SK-N-SH treated with all-trans-retinoic acid at 6 μM for 48 hours (cell line): Measurements from ENCODE around the gene HM13.
A peak's percentile ranks its signal among the peaks of the same experiment; 100 is the strongest.
"Not testable (repeated sequence)": the region's sequence is repeated elsewhere in the genome, so short reads cannot be mapped to it uniquely, and the experiment has no call there.

Experiments
- ATAC-seq: fragments of 200-7000 bp; cut with Tn5 transposase; 3 replicates; pipeline ENCODE4 v1.9.1; 2020; ENCODE audit warnings: mild to moderate bottlenecking, moderate library complexity
- ARNTL ChIP-seq: fragments of 450-650 bp; formaldehyde crosslinking; IDR thresholded peaks from 2 replicates; pipeline ENCODE4 v1.5.0; 2020; ENCODE audit warnings: low read depth, mild to moderate bottlenecking, moderate library complexity, borderline replicate concordance
- BACH2 ChIP-seq: fragments of 250-450 bp; sonication (Bioruptor Pico); IDR thresholded peaks from 2 replicates; pipeline ENCODE4 v1.9.0; 2021; ENCODE audit warnings: mild to moderate bottlenecking, borderline replicate concordance
- CSDC2 ChIP-seq: fragments of 250-450 bp; sonication (Bioruptor Pico); IDR thresholded peaks from 2 replicates; pipeline ENCODE4 v1.5.0; 2020; ENCODE audit warnings: mild to moderate bottlenecking, moderate library complexity
- ESRRG ChIP-seq: fragments of 250-450 bp; sonication (Bioruptor Pico); IDR thresholded peaks from 2 replicates; pipeline ENCODE4 v1.6.1; 2021; ENCODE audit warnings: mild to moderate bottlenecking
- GLIS3 ChIP-seq: fragments of 250-450 bp; sonication (Bioruptor Pico); IDR thresholded peaks from 2 replicates; pipeline ENCODE4 v1.5.0; 2020; ENCODE audit warnings: mild to moderate bottlenecking, moderate library complexity
- ISL1 ChIP-seq: fragments of 250-450 bp; sonication (Bioruptor Pico); IDR thresholded peaks from 2 replicates; pipeline ENCODE4 v2.1.2; 2022; ENCODE audit warnings: mild to moderate bottlenecking, moderate library complexity
- OSR1 ChIP-seq: fragments of 250-450 bp; sonication (Bioruptor Pico); IDR thresholded peaks from 2 replicates; pipeline ENCODE4 v1.8.0; 2022; ENCODE audit warnings: moderate library complexity, mild to moderate bottlenecking, inconsistent platforms
- PPARA ChIP-seq: fragments of 250-450 bp; sonication (Bioruptor Pico); IDR thresholded peaks from 2 replicates; pipeline ENCODE4 v1.5.0; 2020; ENCODE audit warnings: mild to moderate bottlenecking, borderline replicate concordance
- RARB ChIP-seq: fragments of 250-450 bp; sonication (Bioruptor Pico); IDR thresholded peaks from 2 replicates; pipeline ENCODE4 v1.8.0; 2021; ENCODE audit warnings: mild to moderate bottlenecking, moderate library complexity
- SNAI2 ChIP-seq: fragments of 250-450 bp; sonication (Bioruptor Pico); IDR thresholded peaks from 2 replicates; pipeline ENCODE4 v1.5.0; 2020; ENCODE audit warnings: mild to moderate bottlenecking, moderate library complexity
- TCF4 ChIP-seq: fragments of 250-450 bp; sonication (Bioruptor Pico); IDR thresholded peaks from 2 replicates; pipeline ENCODE4 v1.8.0; 2021; ENCODE audit warnings: mild to moderate bottlenecking, moderate library complexity, borderline replicate concordance
- TOX ChIP-seq: fragments of 250-450 bp; sonication (Bioruptor Pico); IDR thresholded peaks from 2 replicates; pipeline ENCODE4 v1.8.0; 2021; ENCODE audit warnings: mild to moderate bottlenecking, moderate library complexity, borderline replicate concordance
- ZC3H10 ChIP-seq: fragments of 250-450 bp; sonication (Bioruptor Pico); IDR thresholded peaks from 2 replicates; pipeline ENCODE4 v1.5.1; 2021; ENCODE audit warnings: mild to moderate bottlenecking, moderate library complexity
- ZFP30 ChIP-seq: fragments of 450-650 bp; formaldehyde crosslinking; IDR thresholded peaks from 2 replicates; pipeline ENCODE4 v1.5.0; 2022; ENCODE audit warnings: mild to moderate bottlenecking, moderate library complexity
- ZNF565 ChIP-seq: fragments of 450-650 bp; formaldehyde crosslinking; conservative IDR thresholded peaks from 2 replicates; pipeline ENCODE4 v1.5.0; 2020; ENCODE audit warnings: low read depth, mild to moderate bottlenecking, moderate library complexity
- ZNF70 ChIP-seq: fragments of 450-650 bp; formaldehyde crosslinking; IDR thresholded peaks from 2 replicates; pipeline ENCODE4 v1.5.0; 2020; ENCODE audit warnings: mild to moderate bottlenecking, moderate library complexity
- ZNF8 ChIP-seq: fragments of 450-650 bp; formaldehyde crosslinking; IDR thresholded peaks from 2 replicates; pipeline ENCODE4 v1.5.0; 2020; ENCODE audit warnings: mild to moderate bottlenecking, moderate library complexity
- TF ChIP-seq, protein P1 (sequence below): fragments of 250-450 bp; sonication (Bioruptor Pico); IDR thresholded peaks from 2 replicates; pipeline ENCODE4 v1.5.1; 2021; ENCODE audit warnings: mild to moderate bottlenecking, moderate library complexity
- TF ChIP-seq, protein P2 (sequence below): fragments of 250-450 bp; sonication (Bioruptor Pico); IDR thresholded peaks from 2 replicates; pipeline ENCODE4 v1.8.0; 2021; ENCODE audit warnings: low read depth, mild to moderate bottlenecking, moderate library complexity, borderline replicate concordance
- TF ChIP-seq, protein P3 (sequence below): fragments of 250-450 bp; sonication (Bioruptor Pico); IDR thresholded peaks from 2 replicates; pipeline ENCODE4 v1.8.0; 2020; ENCODE audit warnings: mild to moderate bottlenecking, moderate library complexity, borderline replicate concordance
- TF ChIP-seq, protein P4 (sequence below): fragments of 250-450 bp; sonication (Bioruptor Pico); IDR thresholded peaks from 2 replicates; pipeline ENCODE4 v1.5.0; 2020; ENCODE audit warnings: mild to moderate bottlenecking, moderate library complexity

The HM13 gene

DNA sequence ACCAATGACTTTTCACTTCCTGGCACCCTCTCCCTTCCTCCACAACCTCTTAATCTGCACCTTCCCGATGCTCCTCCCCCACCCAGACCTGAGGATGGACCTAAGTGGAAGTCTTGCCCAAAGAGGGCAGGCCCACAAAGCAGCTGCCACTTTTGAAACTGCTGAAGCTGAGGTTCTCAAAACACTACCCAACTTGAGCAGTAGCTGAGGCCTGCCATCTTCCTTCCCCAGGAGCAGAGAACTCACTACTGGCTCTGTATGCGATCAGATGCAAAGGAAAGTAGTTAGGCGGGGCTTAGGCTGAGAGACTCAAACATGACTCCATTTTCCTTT lies 1.5 kb downstream of the HM13 start (continued):
- TF ChIP-seq, protein P1, sequence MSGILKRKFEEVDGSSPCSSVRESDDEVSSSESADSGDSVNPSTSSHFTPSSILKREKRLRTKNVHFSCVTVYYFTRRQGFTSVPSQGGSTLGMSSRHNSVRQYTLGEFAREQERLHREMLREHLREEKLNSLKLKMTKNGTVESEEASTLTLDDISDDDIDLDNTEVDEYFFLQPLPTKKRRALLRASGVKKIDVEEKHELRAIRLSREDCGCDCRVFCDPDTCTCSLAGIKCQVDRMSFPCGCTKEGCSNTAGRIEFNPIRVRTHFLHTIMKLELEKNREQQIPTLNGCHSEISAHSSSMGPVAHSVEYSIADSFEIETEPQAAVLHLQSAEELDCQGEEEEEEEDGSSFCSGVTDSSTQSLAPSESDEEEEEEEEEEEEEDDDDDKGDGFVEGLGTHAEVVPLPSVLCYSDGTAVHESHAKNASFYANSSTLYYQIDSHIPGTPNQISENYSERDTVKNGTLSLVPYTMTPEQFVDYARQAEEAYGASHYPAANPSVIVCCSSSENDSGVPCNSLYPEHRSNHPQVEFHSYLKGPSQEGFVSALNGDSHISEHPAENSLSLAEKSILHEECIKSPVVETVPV (CRISPR knock-in tag), result no peak
- no peak for TF ChIP-seq ESRRG
- TF ChIP-seq ARNTL, result no peak
- no peak for TF ChIP-seq ISL1
- no peak for TF ChIP-seq ZNF8 (CRISPR knock-in tag)

DNA sequence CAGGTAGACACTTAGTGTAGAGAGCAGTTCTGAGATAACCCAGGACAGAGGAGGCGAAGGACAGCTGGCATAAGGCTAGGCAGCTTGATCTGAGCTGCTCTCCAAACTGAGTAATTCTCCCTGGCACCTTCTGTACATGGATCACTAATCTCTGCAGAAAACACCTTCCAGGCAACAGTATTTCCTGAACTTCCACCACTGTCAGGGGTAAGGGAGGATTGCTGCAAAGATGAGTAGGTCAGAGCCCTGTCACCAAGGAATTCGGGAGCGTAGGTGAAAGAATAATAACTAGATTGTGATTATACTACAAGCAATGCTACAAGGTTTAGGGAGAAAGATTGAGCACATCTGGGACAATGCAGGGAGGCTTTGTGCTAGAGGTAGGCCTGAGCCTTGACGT lies 1.9 kb downstream of the HM13 start:
- TF ChIP-seq ZFP30 (no peak), ESRRG (no peak), CSDC2 (CRISPR knock-in tag) (no peak), GLIS3 (CRISPR knock-in tag) (no peak), BACH2 (CRISPR knock-in tag) (no peak), ZNF565 (CRISPR knock-in tag) (no peak), OSR1 (CRISPR knock-in tag) (no peak), TOX (no peak)
- TF ChIP-seq, protein P2, sequence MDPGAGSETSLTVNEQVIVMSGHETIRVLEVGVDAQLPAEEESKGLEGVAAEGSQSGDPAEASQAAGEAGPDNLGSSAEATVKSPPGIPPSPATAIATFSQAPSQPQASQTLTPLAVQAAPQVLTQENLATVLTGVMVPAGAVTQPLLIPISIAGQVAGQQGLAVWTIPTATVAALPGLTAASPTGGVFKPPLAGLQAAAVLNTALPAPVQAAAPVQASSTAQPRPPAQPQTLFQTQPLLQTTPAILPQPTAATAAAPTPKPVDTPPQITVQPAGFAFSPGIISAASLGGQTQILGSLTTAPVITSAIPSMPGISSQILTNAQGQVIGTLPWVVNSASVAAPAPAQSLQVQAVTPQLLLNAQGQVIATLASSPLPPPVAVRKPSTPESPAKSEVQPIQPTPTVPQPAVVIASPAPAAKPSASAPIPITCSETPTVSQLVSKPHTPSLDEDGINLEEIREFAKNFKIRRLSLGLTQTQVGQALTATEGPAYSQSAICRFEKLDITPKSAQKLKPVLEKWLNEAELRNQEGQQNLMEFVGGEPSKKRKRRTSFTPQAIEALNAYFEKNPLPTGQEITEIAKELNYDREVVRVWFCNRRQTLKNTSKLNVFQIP, result no peak
- TF ChIP-seq, protein P3, sequence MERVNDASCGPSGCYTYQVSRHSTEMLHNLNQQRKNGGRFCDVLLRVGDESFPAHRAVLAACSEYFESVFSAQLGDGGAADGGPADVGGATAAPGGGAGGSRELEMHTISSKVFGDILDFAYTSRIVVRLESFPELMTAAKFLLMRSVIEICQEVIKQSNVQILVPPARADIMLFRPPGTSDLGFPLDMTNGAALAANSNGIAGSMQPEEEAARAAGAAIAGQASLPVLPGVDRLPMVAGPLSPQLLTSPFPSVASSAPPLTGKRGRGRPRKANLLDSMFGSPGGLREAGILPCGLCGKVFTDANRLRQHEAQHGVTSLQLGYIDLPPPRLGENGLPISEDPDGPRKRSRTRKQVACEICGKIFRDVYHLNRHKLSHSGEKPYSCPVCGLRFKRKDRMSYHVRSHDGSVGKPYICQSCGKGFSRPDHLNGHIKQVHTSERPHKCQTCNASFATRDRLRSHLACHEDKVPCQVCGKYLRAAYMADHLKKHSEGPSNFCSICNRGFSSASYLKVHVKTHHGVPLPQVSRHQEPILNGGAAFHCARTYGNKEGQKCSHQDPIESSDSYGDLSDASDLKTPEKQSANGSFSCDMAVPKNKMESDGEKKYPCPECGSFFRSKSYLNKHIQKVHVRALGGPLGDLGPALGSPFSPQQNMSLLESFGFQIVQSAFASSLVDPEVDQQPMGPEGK (CRISPR knock-in tag), result no peak

DNA sequence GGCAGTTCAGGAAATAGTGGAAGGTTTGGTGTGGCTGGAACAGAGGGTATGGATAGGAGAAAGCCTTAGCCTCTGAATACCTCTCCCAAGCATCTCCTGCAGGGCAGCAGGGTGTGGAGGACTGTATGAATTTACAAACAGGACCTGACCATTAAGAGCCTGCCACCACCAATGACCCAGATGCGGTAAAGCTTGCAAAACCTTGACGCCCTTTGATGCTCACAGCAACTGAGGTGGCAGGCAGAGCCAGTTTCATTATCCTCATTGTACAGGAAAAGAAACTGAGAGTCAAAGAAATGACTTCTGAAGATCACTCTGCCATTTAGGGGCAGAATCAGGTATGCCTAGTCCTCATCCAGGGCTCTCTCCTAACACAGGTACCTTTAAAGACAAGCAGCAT lies 2.4 kb downstream of the HM13 start:
- ATAC-seq, result no peak
- TF ChIP-seq PPARA (CRISPR knock-in tag) (no peak), ZNF565 (CRISPR knock-in tag) (no peak), ESRRG (no peak), ZC3H10 (no peak), TOX (no peak), BACH2 (CRISPR knock-in tag) (no peak), ARNTL (no peak), TCF4 (CRISPR knock-in tag) (no peak), RARB (CRISPR knock-in tag) (no peak), ZFP30 (no peak), ZNF70 (CRISPR knock-in tag) (no peak), ISL1 (no peak), SNAI2 (CRISPR knock-in tag) (no peak), ZNF8 (CRISPR knock-in tag) (no peak)
- TF ChIP-seq, protein P3 (CRISPR knock-in tag), result no peak
- TF ChIP-seq, protein P4, sequence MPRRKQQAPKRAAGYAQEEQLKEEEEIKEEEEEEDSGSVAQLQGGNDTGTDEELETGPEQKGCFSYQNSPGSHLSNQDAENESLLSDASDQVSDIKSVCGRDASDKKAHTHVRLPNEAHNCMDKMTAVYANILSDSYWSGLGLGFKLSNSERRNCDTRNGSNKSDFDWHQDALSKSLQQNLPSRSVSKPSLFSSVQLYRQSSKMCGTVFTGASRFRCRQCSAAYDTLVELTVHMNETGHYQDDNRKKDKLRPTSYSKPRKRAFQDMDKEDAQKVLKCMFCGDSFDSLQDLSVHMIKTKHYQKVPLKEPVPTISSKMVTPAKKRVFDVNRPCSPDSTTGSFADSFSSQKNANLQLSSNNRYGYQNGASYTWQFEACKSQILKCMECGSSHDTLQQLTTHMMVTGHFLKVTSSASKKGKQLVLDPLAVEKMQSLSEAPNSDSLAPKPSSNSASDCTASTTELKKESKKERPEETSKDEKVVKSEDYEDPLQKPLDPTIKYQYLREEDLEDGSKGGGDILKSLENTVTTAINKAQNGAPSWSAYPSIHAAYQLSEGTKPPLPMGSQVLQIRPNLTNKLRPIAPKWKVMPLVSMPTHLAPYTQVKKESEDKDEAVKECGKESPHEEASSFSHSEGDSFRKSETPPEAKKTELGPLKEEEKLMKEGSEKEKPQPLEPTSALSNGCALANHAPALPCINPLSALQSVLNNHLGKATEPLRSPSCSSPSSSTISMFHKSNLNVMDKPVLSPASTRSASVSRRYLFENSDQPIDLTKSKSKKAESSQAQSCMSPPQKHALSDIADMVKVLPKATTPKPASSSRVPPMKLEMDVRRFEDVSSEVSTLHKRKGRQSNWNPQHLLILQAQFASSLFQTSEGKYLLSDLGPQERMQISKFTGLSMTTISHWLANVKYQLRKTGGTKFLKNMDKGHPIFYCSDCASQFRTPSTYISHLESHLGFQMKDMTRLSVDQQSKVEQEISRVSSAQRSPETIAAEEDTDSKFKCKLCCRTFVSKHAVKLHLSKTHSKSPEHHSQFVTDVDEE (CRISPR knock-in tag), result no peak

More for the DNA sequence above, 1.9 kb downstream of the HM13 start:
- ATAC-seq, result no peak

DNA sequence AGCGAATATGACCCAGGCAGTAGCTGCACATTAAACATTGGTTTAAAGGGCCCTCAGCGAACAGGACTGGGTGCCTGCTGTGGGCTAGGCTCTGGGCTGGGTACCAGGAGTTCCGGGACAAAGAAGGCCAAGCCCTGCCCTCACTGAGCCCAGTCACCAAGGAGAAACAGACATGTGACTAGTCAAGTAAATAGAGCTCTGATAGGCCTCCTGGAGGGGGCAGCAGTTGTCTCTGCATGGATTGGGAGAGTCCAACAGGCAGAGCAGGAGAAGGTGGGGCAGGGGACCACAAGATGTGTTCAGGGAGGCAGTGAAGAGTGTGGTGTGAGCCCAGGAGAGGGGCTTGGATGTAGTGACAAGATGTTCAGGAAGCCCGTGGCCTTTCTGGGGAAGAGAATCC lies 3.1 kb downstream of the HM13 start:
- no peak for TF ChIP-seq TCF4 (CRISPR knock-in tag)
- no peak for TF ChIP-seq ZNF565 (CRISPR knock-in tag)
- TF ChIP-seq ESRRG, result no peak
- TF ChIP-seq ZC3H10, result no peak
- peak; percentile 74 for ATAC-seq

DNA sequence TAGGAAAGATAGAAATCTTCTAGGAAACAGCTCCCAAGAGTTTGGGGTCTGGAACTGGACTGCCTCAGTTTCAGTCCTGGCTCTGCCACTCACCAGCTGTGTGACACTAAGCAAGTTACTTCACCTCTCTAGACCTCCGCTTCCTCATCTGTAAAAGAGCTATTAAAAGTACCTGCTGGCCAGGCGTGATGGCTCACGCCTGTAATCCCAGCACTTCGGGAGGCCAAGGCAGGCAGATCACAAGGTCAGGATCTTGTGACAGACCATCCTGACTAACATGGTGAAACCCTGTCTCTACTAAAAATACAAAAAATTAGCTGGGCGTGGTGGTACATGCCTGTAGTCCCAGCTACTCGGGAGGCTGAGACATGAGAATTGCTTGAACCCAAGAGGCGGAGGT lies 7.0 kb downstream of the HM13 start:
- not testable (repeated sequence) for ATAC-seq
